Immature natural killer cell (primary cell): ENCODE results near the gene TUBB2A. TPM values are rescaled to one million over a fixed set of nuclear protein-coding genes. Genes with fewer than 3 reads are reported as not detected.

Experiments
- DNase-seq, 3 donors: peaks; one replicate each; pipeline ENCODE4 v3.0.0; 2022; ENCODE audit warnings: mixed read lengths in 1 of 3
- H3K27ac Mint-ChIP-seq, 6 donors: one replicate each; pipeline ENCODE4 v1.8.0; 2020; ENCODE audit warnings: mixed read lengths in 6 of 6, mild to moderate bottlenecking in 5 of 6, inconsistent platforms in 4 of 6, moderate library complexity in 3 of 6
- H3K27me3 Mint-ChIP-seq, 3 donors: one replicate each; pipeline ENCODE4 v1.8.0; 2020 to 2021; ENCODE audit warnings: low read depth in 3 of 3, mild to moderate bottlenecking in 3 of 3, mixed read lengths in 3 of 3, moderate library complexity in 3 of 3, inconsistent platforms in 1 of 3
- H3K36me3 Mint-ChIP-seq, 3 donors: one replicate each; pipeline ENCODE4 v1.8.0; 2020; ENCODE audit warnings: mixed read lengths in 3 of 3, inconsistent platforms in 2 of 3, mild to moderate bottlenecking in 2 of 3
- H3K4me1 Mint-ChIP-seq, 2 donors: one replicate each; pipeline ENCODE4 v1.8.0; 2020; ENCODE audit warnings: inconsistent platforms in 2 of 2, mild to moderate bottlenecking in 2 of 2, mixed read lengths in 2 of 2, moderate library complexity in 1 of 2
- H3K4me3 Mint-ChIP-seq, 5 donors: one replicate each; pipeline ENCODE4 v1.8.0; 2020; ENCODE audit warnings: mild to moderate bottlenecking in 5 of 5, mixed read lengths in 5 of 5, inconsistent platforms in 3 of 5, moderate library complexity in 3 of 5
- H3K9me3 Mint-ChIP-seq, 6 donors: one replicate each; pipeline ENCODE4 v1.8.0; 2020; ENCODE audit warnings: mild to moderate bottlenecking in 6 of 6, mixed read lengths in 6 of 6, inconsistent platforms in 4 of 6, moderate library complexity in 3 of 6
- polyA plus RNA-seq, 3 donors: library from polyadenylated mRNA; unstranded; fragments of 300-500 nt; fragmentation: Illumina TruSeq; gene quantifications; one replicate each; pipeline ENCODE4 v1.2.3, GENCODE V29; 2021

TUBB2A gene
- polyA plus RNA-seq, 3 donors from 2014 or later: 1.4 to 3.8 (median 2.9) TPM

DNA sequence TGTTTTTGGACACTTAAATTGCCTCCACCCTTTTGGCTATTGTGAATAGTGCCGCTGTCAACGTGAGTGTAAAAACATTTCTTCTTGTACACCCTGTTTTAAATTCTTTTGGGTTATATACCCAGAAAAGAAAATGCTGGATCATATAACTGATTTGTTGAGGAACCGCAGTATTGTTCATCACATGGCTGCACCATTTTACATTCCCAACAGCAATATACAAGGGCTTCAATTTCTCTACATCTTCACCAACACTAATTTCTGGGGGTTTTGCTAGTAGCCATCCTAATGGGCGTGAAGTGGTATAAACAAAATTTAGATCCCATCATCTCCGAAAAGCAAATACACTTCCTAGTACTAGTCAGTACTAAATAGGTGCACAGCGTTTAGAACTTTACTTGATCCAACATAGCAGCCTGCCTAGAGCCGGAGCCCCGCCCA is 39.4 kb downstream of the TUBB2A start:
- Mint-ChIP-seq H3K27me3 (peaks cover 7 to 9% (median 8%) of the 10 kb centered on the region in 3 donors), H3K4me3 (peak overlapping the region; percentile 83 to 94 (median 90)), H3K27ac (peak overlapping the region; percentile 89 to 94 (median 91)), H3K4me1 (peaks cover 16 to 17% of the 10 kb centered on the region in 2 donors), H3K36me3 (peaks cover 0 to under 1% (median 0%) of the 10 kb centered on the region in 3 donors), H3K9me3 (no peaks in the 10 kb centered on the region)
- DNase-seq: no peak

DNA sequence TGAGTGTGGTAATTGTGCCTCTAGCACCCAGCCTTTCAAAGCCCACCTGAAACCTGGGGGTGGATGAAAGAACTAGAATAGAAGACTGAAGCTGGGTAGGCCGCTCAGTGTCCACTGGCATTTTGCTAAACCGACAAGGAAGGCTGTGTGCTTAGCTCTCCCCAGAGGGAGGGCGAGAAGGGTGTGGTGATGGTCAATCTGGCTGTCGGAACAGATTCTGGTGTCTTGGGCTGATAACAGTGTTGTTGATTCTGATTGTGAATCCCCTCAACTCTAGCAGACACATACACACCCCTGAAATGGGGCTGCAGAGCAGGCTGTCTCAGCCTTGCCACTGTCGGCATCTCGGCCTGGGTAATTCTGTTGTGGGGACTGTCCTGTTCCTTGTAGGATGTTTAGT is 43.0 kb downstream of the TUBB2A start:
- DNase-seq: no peak
- Mint-ChIP-seq H3K4me1 (peaks cover 13 to 14% of the 10 kb centered on the region in 2 donors), H3K27ac (peak overlapping the region in 1 of 6 donors; percentile 43), H3K9me3 (no peaks in the 10 kb centered on the region), H3K36me3 (peaks cover 7 to 16% (median 10%) of the 10 kb centered on the region in 3 donors), H3K4me3 (no peak overlapping the region), H3K27me3 (peaks cover 7 to 11% (median 9%) of the 10 kb centered on the region in 3 donors)

DNA sequence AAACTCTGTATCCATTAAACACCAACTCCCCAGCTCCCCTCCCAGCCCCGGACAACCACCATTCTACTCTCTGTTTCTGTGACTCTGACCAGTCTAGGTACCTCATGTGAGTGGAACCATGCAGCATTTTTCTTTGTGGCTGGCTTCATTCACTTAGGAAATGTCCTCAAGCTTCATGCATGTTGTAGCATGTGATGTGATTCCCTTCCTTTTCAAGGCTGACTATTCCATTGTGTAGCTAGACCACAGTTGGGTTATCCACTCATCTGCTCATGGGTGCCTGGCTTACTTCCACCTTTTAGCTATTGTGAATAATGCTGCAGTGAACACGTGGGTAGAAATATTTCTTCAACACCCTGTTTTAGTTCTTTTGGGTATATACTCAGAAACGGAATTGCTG is 47.6 kb downstream of the TUBB2A start:
- Mint-ChIP-seq H3K9me3 (no peaks in the 10 kb centered on the region), H3K27me3 (peaks cover 2 to 6% (median 3%) of the 10 kb centered on the region in 3 donors), H3K27ac (peak overlapping the region; percentile 8 to 68 (median 30)), H3K4me1 (peaks cover 4 to 11% of the 10 kb centered on the region in 2 donors), H3K4me3 (no peak overlapping the region), H3K36me3 (peaks cover 19 to 38% (median 32%) of the 10 kb centered on the region in 3 donors)
- DNase-seq: no peak

DNA sequence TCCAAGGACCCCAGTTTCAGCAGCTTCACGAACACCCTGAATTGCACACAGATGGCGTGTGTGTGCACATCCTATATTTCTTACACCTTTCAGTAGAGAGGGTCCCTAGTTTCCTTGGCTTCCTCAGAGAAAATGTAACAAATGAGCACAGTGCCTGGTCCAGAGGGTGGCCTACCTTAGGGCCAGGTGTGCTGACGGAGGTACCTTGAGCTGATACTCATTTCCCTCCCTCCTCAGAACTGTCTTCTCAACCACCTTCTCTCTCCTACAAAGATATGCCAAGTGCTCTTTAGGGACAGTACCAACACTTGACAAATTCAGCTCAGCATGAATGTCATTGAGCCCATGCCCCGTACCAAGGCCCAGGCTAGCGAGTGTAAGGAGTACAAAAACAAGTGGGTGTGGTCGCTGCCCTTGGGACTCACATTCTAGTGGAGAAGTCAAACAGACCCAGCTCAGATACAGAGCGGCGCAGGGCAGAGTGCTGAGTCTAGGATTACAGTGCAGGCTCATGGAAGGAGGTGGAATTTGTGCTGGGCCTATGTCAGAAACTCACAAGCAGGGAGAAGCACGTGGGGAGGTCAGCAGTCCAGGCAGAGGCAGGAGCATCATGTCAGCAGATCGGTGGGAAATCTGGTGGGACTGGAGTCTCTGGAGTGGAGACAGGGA is 48.5 kb downstream of the TUBB2A start:
- Mint-ChIP-seq H3K27ac (peak overlapping the region in 5 of 6 donors; percentile 1 to 89 (median 6)), H3K4me3 (no peak overlapping the region), H3K4me1 (peaks cover 4 to 11% of the 10 kb centered on the region in 2 donors), H3K9me3 (no peaks in the 10 kb centered on the region), H3K36me3 (peaks cover 19 to 47% (median 39%) of the 10 kb centered on the region in 3 donors), H3K27me3 (peaks cover 2 to 6% (median 3%) of the 10 kb centered on the region in 3 donors)
- no peak for DNase-seq

Other genes with a start within 250 kb of the TUBB2A start
- gene SERPINB6, start 186.0 kb downstream of the TUBB2A start, polyA plus RNA-seq: 100 to 1,000 TPM; 196 to 243 (median 199) TPM
- gene NQO2, start 157.7 kb downstream of the TUBB2A start, polyA plus RNA-seq: 10 to 100 TPM; 55.5 to 74.7 (median 67.9) TPM
- 10 to 100 TPM; 13.8 to 32.6 (median 23.5) TPM for gene RIPK1, start 89.0 kb downstream of the TUBB2A start, polyA plus RNA-seq
- gene BPHL, start 38.8 kb downstream of the TUBB2A start, polyA plus RNA-seq: 1 to 10 TPM; 7.5 to 9.7 (median 9.1) TPM
- under 1 TPM in 1 of 3 donors, not detected in 2; 0.11 TPM for gene TUBB2B, start 70.1 kb upstream of the TUBB2A start, polyA plus RNA-seq
- gene PSMG4, start 101.4 kb upstream of the TUBB2A start, polyA plus RNA-seq: 10 to 100 TPM; 28.6 to 45.7 (median 29.6) TPM